ENCODE results near the gene IRF9. TPM values are rescaled to one million over a fixed set of nuclear protein-coding genes. Genes with fewer than 3 reads are reported as not detected.

IRF9 gene
- total RNA-seq, 1 experiment from 2014 or later, result 25.1 TPM

- Histone ChIP-seq H3K36me3 (ENCODE audit: insufficient read depth, low read length, poor library complexity, severe bottlenecking) (no peaks in the 10 kb centered on the region), H3K4me1 (ENCODE audit: insufficient read depth, low read length, poor library complexity, severe bottlenecking) (no peaks in the 10 kb centered on the region), H3K4me3 (ENCODE audit: low read depth, low read length, poor library complexity, severe bottlenecking) (no peak overlapping the region), H3K27ac (ENCODE audit: low read depth, low read length, poor library complexity, severe bottlenecking) (no peak overlapping the region), H3K9me3 (ENCODE audit: low read depth, low read length, poor library complexity, severe bottlenecking) (no peaks in the 10 kb centered on the region), H3K27me3 (replicated peaks; ENCODE audit: insufficient read depth, low read depth, low read length, poor library complexity) (no peaks in the 10 kb centered on the region)
- BruUV-seq (replicated peaks), result no TSS peak
- no peak for DNase-seq (ENCODE audit: low spot score)
- TF ChIP-seq CTCF (conservative IDR thresholded peaks at IDR 0.05; ENCODE audit: low read depth, low read length) (no peak), EZH2 (IDR thresholded peaks at IDR 0.05; ENCODE audit: borderline replicate concordance, low read depth, low read length, poor library complexity, severe bottlenecking) (no peak)
- intact Hi-C loops (cut with micrococcal nuclease; ENCODE audit: unreplicated experiment), result no loop called here
- ChIA-PET CTCF (no interaction called here), POLR2A (ENCODE audit: low non-redundant PET) (interaction anchor here (0.6 kb wide), 2 partner anchors 98 to 1149 kb away, joined by 4 read pairs; no protein-coding TSS in a partner anchor)
Observed at GRCh38 chr14:24172871-24173281, 11.8 kb downstream of the IRF9 start.

- no peaks in the 10 kb centered on the region for H3K27me3 ChIP-seq (replicated peaks; ENCODE audit: insufficient read depth, low read depth, low read length, poor library complexity)
- intact Hi-C loops (cut with micrococcal nuclease; ENCODE audit: unreplicated experiment), result no loop called here
- H3K27ac ChIP-seq (ENCODE audit: low read depth, low read length, poor library complexity, severe bottlenecking), result no peak overlapping the region
- ChIA-PET CTCF (no interaction called here), POLR2A (ENCODE audit: low non-redundant PET) (no interaction called here)
- H3K36me3 ChIP-seq (ENCODE audit: insufficient read depth, low read length, poor library complexity, severe bottlenecking), result peaks cover 28% of the 10 kb centered on the region
- no peak for TF ChIP-seq CTCF (conservative IDR thresholded peaks at IDR 0.05; ENCODE audit: low read depth, low read length)
- no peak for TF ChIP-seq EZH2 (IDR thresholded peaks at IDR 0.05; ENCODE audit: borderline replicate concordance, low read depth, low read length, poor library complexity, severe bottlenecking)
- no peaks in the 10 kb centered on the region for H3K4me1 ChIP-seq (ENCODE audit: insufficient read depth, low read length, poor library complexity, severe bottlenecking)
- no TSS peak for BruUV-seq (replicated peaks)
- no peaks in the 10 kb centered on the region for H3K9me3 ChIP-seq (ENCODE audit: low read depth, low read length, poor library complexity, severe bottlenecking)
- no peak overlapping the region for H3K4me3 ChIP-seq (ENCODE audit: low read depth, low read length, poor library complexity, severe bottlenecking)
- no peak for DNase-seq (ENCODE audit: low spot score)
Observed at GRCh38 chr14:24176599-24176998, 15.5 kb downstream of the IRF9 start.

DNA sequence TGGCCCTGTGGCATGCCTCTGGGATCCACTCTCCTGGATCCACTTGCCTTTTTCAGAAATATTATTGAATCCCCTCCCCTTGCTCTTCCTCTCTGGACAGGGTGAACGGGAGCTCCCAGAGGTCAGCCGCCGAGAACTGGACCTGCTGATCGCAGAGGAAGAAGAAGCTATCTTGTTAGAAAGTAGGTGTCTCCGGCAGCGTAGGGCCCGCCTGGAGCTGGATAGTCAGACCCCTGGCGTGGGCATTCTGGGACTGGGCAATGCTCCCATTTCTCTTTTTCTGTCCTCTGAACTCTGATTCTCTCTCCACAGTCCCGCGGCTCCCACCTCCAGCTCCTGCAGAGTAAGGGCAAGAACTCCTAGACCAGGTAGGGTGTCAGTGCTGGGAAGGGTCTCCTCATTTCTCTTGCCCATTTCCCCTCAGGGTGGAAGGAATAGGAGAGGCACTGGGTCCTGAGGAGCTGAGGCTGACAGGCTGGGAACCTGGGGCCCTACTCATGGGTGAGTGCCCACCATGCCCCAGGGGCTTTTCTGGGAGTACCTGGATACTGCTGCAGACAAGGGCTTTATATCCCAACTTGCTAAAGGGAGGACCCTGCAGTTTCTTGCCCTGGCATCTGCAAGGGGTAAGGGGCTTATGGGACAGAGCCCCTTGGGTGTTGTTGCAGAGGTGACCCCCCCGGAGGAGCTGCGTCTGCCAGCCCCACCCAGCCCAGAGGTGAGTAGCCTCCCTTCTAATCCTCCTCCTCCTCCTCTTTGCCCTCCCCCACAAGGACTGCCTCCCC, 16.2 kb downstream of the IRF9 start:
- DNase-seq (ENCODE audit: low spot score), result no peak
- Histone ChIP-seq H3K27ac (ENCODE audit: low read depth, low read length, poor library complexity, severe bottlenecking) (no peak overlapping the region), H3K36me3 (ENCODE audit: insufficient read depth, low read length, poor library complexity, severe bottlenecking) (peaks cover 28% of the 10 kb centered on the region), H3K27me3 (replicated peaks; ENCODE audit: insufficient read depth, low read depth, low read length, poor library complexity) (no peaks in the 10 kb centered on the region), H3K4me3 (ENCODE audit: low read depth, low read length, poor library complexity, severe bottlenecking) (no peak overlapping the region), H3K4me1 (ENCODE audit: insufficient read depth, low read length, poor library complexity, severe bottlenecking) (no peaks in the 10 kb centered on the region), H3K9me3 (ENCODE audit: low read depth, low read length, poor library complexity, severe bottlenecking) (no peaks in the 10 kb centered on the region)
- no TSS peak for BruUV-seq (replicated peaks)
- TF ChIP-seq CTCF (conservative IDR thresholded peaks at IDR 0.05; ENCODE audit: low read depth, low read length) (no peak), EZH2 (IDR thresholded peaks at IDR 0.05; ENCODE audit: borderline replicate concordance, low read depth, low read length, poor library complexity, severe bottlenecking) (no peak)
- POLR2A ChIA-PET (ENCODE audit: low non-redundant PET), result no interaction called here
- intact Hi-C loops (cut with micrococcal nuclease; ENCODE audit: unreplicated experiment), result no loop called here
- CTCF ChIA-PET, result no interaction called here

Measured in A673 (cell line).